Activated gamma-delta T cell treated with Interleukin-2 at 50 U/mL for 16 hours (primary cell): ENCODE data around the gene EZH1.
"Not testable (repeated sequence)": the region's sequence is repeated elsewhere in the genome, so short reads cannot be mapped to it uniquely, and the experiment has no call there.

Experiments used
- DNase-seq: peaks from one replicate; pipeline ENCODE4 v3.0.0-alpha.2; 2020

EZH1 gene

DNA sequence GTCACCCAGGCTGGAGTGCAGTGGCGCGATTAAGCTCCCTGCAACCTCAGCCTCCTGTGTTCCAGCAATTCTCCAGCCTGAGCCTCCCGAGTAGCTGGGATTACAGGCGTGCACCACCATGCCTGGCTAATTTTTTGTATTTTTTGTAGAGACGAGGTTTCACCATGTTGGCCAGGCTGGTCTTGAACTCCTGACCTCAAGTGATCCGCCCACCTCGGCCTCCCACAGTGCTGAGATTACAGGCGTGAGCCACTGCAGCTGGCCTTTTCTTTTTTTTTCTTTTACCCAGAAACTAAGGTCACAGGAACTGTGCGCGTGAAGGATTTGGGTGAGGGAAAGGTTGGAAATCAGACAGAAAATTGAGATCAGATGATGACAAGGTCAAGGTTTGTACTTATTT, 25.1 kb upstream of the EZH1 start:
- not testable (repeated sequence) for DNase-seq

DNA sequence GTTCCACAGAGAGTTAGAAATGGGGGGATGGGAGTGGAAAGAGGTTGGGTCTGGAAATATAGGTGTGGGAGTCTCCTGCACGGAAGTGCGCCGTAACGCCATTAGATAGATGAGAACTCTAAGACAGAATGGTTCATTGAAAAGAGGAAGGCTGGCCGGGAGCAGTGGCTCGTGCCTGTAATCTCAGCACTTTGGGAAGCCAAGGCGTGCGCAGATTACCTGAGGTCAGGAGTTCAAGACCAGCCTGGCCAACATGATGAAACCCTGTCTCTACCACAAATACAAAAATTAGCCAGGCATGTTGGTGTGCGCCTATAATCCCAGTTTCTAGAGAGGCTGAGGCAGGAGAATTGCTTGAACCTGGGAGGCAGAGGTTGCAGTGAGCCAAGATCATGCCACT, 23.2 kb upstream of the EZH1 start:
- not testable (repeated sequence) for DNase-seq

DNA sequence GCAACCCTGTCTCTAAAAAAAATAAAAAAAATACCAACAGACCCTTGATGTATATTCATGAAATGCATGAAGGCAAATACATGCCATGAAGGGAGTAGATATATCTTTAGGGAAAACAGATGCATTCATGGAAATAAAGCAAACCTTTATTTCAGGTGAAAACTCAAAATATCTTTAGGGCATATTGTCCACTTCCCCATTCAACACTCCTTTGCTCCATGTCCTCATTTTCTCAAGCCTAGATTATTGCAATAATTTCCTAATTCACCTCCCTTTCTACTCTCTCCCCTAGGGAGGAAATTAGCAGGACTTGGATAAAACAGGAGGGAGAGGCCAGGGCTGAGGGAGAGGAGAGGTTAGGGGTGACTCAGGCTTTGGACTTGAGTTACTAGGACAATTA, 22.7 kb upstream of the EZH1 start:
- no peak for DNase-seq

DNA sequence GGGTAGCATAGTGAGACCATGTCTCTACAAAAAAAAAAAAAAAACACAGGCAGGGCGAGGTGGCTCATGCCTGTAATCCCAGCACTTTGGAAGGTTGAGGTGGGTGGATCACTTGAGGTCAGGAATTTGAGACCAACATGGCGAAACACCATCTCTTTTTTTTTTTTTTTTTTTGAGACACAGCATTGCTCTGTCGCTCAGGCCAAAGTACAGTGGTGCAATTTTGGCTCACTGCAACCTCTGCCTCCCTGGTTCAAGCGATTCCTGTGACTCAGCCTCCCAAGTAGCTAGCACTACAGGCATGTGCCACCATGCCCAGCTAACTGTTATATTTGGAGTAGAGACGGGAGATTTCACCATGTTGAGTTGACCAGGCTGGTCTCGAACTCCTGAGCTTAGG, 21.3 kb upstream of the EZH1 start:
- DNase-seq, result no peak

DNA sequence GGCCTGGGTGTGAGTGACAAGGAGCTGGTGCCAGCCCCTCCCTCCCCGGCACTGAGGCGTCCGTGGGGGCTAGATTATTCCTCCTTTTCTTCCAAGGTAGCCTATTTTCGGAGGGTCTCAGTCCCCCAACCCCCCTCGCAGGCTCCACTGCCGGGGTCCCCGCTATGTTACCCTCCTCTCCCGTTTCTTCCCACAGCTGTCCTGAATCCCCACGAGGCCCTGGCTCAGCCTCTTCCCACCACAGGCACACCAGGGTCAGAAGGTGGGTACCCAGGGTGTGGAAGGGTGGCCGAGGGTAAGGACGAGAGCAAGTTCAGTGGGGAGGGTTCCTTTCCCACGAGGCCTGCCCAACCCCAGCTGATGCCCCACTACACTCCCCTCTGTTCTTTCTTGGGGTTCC, 16.8 kb upstream of the EZH1 start:
- DNase-seq, result no peak

DNA sequence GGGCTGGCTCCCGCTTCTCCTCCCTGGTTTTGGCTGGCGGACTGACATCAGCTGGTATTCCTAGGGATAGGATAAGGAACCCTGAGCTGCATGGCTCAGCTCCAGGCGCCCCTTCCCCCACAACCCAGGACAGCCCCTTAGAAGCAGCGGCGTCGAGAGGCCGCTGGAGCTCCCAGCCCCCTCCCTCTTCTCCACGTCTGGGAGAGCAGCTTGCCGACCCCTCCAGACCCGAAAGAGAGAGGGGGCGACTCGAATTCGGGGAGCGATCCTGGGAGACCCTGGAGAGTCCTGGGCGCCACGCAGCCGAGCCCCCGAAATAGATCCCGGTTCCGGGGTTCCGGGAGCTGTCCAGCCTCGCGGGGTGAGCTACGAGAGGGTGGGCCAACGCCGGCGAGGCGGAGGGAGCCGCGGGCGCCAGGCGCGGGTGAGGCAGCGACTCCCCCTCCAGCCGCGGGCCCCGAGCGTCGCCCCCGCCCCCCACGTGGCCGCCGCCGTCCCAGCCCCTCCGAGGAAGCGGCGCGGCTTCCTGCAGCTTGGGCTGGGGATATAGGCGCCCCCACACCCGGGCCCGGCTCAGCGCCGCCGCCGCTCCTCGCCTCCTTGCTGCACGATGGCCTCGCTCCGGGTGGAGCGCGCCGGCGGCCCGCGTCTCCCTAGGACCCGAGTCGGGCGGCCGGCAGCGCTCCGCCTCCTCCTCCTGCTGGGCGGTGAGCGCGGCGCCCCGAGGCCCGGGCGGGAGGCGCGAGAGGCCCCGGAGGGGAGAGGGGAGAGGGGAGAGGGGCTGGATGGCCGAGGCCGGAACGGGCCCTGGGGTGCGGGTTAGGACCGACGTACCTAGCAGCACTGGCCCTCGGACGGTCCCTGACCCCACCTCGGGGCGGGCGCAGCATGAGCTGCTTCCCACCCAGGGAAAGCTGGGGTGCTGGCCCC, 16.1 kb upstream of the EZH1 start, which contains the start of gene RAMP2:
TSS of gene RAMP2 (plus strand) at position 576 of the 930 bp plus-strand sequence. CDS start at position 611, 35 bp downstream.
- DNase-seq, result no peak

DNA sequence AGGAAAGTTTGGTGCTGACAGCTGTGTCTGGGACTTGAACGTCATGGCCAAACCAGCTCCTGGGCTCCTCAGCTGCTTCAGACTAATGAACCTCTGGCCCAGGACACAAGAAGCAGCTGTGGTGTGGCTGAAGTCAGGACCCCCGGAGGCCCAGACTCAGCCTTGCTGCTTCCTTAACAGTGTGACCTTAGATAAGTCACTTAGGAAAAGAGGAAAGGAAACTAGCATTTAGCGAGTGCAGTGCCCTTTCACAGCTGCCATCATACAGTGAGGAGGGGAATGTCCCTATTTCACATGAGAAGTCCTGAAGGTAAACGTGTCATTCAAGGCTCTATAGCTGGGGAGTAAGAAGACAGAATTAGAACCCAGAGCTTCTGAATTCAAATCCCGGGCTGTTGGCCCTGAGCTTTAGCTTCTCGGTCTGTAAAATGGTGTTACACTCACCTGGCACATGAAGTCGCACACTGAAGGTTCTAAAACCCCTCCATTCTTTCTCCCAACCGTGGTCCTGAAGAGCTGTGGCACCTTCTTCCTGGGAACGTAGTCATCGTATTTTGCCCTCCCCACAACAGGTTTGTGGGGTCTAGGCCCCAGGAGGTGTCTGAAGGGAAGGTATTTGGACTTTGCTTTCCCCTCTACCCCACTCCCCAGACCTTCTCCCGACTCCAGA, 15.3 kb upstream of the EZH1 start:
- no peak for DNase-seq

DNA sequence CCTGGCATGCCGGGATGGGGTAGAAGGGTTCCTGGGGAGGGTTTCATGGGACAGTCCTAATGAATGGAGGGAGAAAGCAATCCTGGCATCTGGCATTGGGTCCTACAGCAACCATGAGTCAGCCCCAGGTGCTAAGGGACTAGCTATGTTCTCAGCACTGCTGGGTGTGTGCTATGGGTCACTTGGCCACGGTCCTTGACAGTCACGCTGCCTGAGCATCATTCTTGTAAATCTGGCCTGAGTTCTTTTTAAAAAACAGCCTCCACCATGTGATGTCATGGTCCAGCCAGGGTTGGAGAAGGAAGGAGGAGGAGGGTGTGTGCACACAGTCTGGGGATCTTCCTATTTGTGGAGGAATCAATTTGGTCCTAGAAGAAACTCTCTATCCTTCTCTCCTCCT, 9.9 kb upstream of the EZH1 start:
- no peak for DNase-seq

DNA sequence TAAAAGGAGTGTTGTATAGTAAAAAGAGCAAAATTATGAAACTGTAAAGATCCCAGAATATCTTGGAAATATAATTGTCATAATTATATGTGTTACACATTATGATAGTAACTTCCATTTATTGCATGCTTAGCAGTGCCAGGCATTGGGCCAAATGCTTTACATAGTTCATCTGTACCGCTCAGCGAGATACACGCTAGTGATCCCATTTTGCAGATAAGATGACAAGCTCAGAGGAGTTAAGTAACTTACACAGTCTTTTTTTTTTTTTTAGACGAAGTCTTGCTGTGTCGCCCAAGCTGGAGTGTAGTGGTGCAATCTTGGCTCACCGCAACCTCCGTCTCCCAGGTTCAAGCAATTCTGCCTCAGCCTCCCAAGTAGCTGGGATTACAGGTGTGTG, 6.8 kb upstream of the EZH1 start:
- DNase-seq, result no peak

DNA sequence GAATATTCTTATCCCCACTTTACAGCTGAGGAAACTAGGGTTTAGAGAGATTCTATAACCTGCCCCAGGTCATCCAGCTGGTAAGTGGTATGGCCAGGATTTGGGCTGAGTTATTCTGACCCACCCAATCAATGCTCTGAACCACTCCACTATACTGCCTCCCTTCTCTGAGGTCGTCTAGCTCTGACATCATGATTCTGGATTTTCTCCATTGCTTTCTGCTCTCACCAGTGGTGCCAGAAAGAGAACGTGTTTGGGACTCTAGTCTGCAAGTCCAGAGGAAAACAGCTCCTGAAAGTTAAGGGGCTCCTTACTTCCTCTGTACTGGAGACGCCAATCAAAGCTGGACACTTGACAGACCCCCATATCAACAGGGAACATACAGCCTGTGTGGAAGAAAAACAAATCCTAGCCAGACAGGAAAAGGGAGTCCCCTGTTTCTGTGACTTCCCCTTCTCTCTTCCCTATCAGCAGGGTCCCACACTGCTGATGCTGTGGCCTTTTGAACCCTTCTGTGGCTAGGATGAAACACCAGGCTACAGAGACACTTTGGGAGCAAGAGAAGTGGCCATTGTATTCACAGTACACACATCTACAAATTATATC, 6.0 kb upstream of the EZH1 start:
- no peak for DNase-seq

DNA sequence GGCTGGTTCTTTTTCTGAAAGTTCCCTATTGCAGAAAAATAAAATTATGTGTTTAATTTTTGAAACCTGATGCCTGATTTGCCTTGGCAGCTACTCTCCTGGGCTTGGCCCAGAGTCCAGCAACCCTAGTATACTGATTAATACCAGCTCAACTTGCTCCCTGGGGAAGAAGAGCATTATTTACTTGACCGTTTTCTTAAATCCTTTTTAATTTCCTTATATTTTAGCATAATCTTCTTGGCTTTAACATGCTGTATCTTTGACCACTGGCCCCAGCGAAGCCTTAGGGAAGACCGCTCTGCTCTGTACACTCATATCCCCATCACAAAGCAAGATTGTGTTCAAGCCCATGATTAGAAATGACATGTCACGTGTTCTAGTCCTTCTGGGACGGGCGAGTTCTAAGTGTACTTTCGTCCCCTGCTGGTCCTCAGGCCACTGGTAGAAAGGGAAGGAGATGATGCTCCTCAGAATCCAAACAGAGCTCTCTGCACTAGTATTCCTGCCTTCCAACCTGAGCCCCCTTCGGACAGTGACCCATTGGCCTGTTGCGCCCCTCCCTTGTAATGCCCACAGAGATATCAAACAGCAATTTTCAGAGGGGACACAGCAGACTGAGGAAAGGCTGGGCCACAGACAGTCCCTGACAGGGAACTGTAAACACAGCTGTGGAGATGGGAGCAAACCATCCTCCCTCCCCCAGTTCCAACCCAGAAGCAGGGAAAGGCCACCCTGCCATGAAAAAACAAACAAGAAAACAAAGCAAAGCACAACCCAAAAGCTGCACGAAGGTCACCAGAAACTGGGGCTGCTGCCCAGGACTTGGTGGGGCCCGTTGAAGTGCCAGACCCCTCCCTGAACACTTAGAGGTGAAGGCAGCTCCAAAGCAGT, 4.3 kb upstream of the EZH1 start:
- no peak for DNase-seq

DNA sequence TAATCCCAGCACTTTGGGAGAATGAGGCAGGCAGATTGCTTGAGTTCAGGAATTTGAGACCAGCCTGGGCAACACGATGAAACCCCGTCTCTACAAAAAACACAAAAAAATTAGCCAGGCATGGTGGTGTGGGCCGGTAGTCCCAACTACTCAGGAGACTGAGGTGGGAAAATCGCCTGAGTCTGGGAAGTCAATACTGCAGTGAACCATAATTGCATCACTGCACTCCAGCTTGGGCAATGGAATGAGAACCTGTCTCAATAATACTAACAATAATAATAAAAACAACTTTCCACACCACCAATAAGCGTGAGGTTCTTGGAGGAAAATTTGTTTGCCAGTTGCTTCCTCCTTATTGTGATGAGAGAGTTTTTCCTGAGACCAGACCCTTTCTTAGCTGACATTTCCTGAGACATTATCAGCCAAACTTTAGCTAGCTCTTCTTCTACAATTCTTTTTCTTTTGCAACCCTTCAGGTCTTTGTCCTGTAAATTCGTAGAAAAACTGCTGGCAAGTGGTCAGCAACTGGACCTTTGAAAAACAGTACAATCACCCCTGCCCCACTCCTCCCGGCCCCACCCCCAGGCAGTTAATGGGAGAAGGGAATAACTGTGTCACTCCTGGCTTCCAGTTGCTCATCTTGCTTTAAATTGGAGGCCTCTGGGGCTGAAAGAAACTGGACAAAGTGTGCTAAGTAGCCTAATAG, 3.5 kb upstream of the EZH1 start:
- no peak for DNase-seq

DNA sequence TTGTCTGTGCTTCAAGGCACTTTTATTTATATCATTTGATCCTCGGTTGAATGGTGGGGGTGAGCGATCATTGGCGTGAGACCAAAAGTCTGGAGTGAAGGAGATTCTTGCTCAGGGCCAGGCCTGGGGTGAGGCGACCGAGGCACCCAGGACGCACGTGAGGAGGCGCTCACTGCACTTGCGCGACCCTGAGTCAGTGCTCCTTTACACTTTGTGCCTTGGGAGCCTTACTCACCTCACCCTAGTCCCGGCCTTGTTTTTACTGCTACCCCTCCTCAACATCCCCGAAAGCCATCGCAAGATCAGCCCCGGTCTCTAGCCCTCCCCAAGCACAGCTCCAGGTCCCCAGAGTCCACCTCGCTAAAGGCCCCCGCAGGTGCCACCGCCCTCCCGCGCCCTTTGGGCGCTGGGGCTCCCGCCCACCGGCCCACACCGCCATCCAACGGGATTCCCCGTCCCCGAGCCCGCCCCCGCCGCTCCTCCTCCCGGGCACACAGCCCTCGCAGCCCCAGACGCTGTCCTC, 496 bp downstream of the EZH1 start:
- peak; percentile 44 for DNase-seq

DNA sequence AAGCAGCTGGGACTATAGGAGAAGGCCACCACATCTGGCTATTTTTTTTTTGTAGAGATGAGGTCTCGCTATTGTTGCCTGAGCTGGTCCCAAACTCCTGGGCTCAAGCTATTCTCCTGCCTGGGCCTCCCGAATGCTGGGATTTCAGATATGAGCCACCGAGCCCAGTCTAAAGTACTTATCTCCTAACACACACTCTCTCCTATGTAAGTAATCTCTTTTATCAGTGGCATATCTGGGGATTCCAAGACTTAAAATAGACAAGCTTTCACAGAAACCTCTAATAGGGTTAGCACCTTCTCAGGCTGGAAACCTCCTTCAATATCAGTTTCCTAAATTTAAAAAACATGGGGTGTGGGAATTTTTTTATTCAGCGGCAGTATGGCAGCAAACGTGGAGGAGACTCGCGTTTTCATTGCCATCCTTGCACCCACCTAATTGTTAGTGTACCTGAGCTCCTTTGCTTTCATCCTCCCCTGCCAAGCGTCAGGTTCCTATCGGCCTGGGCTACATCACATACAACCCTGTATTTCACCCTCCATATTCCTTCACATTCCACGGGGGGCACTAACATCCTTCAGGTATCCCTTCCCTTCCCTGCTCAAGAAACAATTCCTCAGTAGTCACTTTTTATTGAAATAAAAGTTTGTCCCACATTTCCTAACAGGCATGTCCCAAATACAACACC, 1.1 kb downstream of the EZH1 start:
- DNase-seq, result no peak

DNA sequence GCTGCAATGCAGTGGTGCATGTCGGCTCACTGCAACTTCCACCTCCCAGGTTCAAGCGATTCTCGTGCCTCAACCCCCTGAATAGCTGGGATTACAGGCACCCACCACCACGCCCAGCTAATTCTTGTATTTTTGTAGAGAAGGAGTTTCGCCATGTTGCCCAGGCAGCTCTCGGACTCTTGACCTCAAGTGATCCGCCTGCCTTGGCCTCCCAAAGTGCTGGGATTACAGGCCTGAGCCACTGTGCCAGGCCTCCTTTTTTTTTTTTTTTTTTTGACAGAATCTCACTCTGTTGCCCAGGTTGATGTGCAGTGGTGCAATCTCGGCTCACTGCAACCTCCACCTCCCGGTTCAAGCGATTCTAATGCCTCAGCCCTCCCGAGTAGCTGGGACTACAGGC, 1.9 kb downstream of the EZH1 start:
- DNase-seq, result not testable (repeated sequence)

DNA sequence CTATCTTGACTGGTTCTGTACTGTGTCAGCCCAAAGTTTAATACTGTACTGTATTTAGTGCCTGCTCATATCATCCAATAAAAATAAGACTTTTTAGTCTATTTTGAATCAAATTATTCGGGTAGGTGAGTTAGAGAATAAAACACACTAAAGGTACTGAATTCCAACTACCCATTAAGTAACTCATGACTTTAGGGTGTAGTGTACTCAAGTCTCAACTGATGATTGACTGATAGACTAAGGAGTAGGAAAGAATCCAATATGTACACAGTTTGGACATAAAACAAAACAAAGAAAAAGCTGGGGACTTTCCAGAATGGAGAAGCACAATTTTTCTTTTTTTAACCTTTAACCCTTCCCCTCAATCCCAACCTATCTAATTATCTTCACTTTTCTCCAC, 4.1 kb downstream of the EZH1 start:
- DNase-seq, result no peak

DNA sequence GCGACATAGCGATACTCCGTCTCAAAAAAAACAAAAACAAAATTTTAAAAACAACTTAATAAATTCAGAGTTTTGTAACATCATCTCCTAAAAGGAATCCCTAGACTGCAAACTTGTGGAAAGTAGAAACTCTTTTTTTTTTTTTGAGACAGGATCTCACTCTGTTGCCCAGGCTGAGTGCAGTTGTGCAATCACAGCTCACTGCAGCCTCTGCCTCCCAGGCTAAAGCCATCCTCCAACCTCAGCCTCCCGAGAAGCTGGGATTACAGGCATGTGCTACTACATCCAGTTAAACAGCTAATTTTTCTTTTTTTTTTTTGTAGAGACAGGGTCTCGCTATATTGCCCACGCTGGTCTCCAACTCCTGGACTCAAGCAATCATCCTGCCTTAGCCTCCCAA, 19.7 kb downstream of the EZH1 start:
- no peak for DNase-seq

DNA sequence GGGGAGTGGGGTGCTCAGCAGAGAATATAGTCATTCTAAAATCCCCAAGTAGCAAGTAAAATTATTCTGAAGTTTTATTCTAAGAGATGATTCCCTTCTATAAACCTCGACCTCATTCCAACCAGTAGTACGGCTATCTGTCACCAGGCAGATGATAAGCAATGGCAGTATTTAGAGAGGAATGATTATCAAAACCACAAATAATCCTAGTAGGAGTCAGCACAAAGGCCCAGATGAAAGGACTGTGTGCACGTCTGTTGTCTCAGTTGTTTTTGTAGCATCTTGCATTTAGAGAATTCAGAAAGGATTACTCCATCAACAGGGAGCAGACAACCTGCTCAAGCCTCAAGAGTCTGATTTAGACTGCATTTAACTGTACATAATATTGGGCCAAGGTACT, 21.2 kb downstream of the EZH1 start:
- no peak for DNase-seq

DNA sequence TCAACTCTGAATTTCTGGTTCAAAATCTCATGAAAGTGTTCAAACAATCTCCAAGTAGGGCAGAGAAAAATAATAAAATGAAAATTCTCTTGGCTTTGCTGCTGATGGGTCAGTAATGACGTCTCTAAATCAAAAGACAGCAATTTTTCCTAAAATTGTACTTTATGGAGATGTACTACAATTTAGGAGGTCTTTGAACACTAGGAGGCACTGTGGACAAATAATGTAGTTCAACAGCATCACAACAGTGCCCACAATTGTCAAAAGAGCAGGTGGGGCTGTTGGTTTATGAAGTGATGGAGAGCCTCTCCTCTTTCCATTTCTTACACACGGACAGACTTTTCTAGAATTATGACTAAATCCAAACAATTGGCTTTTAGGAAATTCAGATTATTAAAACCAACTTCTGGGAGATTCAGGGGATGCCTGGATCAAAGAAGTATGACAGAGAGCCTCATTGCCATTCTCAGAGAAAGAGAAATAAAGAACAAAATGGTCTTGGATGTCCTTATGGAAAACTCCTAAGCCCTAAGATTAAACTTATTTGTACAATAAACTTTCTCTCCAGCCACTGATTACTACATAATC, 23.8 kb downstream of the EZH1 start:
- peak; percentile 14 for DNase-seq

DNA sequence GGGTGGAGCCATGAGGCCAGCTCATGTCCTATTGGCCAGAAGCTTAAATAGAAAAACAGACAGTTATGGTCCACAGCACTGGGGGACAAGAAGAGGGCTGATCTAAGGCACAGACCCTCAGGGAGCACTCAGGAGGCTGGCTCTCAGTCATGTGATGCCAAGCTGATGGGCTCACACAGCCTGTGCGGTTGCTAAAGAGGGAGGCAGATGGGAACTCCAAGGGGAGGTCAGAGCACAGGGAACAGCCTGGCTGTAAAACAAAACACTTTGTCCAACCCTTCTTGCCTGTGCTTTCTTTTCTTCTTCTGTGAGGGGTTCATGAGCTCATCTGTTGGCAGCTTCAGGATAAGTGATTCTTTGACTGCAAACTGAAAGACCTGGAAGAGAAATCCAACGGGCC, 35.3 kb downstream of the EZH1 start:
- no peak for DNase-seq

DNA sequence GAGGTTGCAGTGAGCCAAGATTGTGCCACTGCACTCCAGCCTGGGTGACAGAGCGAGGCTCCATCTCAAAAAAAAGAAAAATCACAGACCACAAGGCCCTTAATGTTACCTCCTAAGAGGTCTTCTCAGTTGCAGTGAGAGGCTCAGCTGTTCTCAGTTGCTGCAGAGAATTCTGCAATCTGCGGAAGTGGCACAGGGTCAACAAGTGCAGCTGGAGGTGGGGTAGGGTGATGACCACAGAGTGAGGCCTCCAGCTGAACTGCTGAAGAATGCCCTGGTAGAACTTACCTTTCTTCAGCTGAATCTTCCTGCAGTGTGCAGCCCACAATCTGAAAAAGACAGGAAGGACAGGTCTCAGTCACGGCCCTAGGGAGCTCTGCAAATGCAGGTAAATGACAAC, 36.3 kb downstream of the EZH1 start:
- no peak for DNase-seq
